ENCODE data around the gene ARMC6. TPM values are rescaled to one million over a fixed set of nuclear protein-coding genes. Genes with fewer than 3 reads are reported as not detected.
A peak's percentile ranks its signal among the peaks of the same experiment; 100 is the strongest.

ARMC6 gene
- total RNA-seq, 1 donor from 2014 or later, result 32.8 TPM

GRCh38 chr19:18995804-18996241 lies 37.6 kb upstream of the ARMC6 start:
- peak; percentile 75 for DNase-seq
- Mint-ChIP-seq H3K36me3 (ENCODE audit: unreplicated experiment) (no peaks in the 10 kb centered on the region), H3K4me3 (ENCODE audit: unreplicated experiment) (no peak overlapping the region), H3K4me1 (ENCODE audit: low read depth, unreplicated experiment) (peaks cover 2% of the 10 kb centered on the region), H3K9me3 (ENCODE audit: unreplicated experiment) (peaks cover 8% of the 10 kb centered on the region), H3K27me3 (ENCODE audit: unreplicated experiment) (peaks cover 2% of the 10 kb centered on the region), H3K27ac (ENCODE audit: unreplicated experiment) (peak overlapping the region; percentile 64)
- peak; percentile 40 for TF ChIP-seq CTCF (IDR thresholded peaks at IDR 0.05; ENCODE audit: partially characterized antibody, unreplicated experiment)

- no peaks in the 10 kb centered on the region for H3K36me3 Mint-ChIP-seq (ENCODE audit: unreplicated experiment)
- peaks cover 2% of the 10 kb centered on the region for H3K4me1 Mint-ChIP-seq (ENCODE audit: low read depth, unreplicated experiment)
- TF ChIP-seq CTCF (IDR thresholded peaks at IDR 0.05; ENCODE audit: partially characterized antibody, unreplicated experiment), result no peak
- H3K9me3 Mint-ChIP-seq (ENCODE audit: unreplicated experiment), result peaks cover 8% of the 10 kb centered on the region
- no peak overlapping the region for H3K4me3 Mint-ChIP-seq (ENCODE audit: unreplicated experiment)
- no peak overlapping the region for H3K27ac Mint-ChIP-seq (ENCODE audit: unreplicated experiment)
- H3K27me3 Mint-ChIP-seq (ENCODE audit: unreplicated experiment), result peaks cover 2% of the 10 kb centered on the region
- no peak for DNase-seq
Observed at GRCh38 chr19:18996351-18996750, 37.1 kb upstream of the ARMC6 start.

- peaks cover 8% of the 10 kb centered on the region for H3K9me3 Mint-ChIP-seq (ENCODE audit: unreplicated experiment)
- H3K36me3 Mint-ChIP-seq (ENCODE audit: unreplicated experiment), result no peaks in the 10 kb centered on the region
- peaks cover 2% of the 10 kb centered on the region for H3K4me1 Mint-ChIP-seq (ENCODE audit: low read depth, unreplicated experiment)
- no peak for DNase-seq
- TF ChIP-seq CTCF (IDR thresholded peaks at IDR 0.05; ENCODE audit: partially characterized antibody, unreplicated experiment), result no peak
- H3K27me3 Mint-ChIP-seq (ENCODE audit: unreplicated experiment), result peaks cover 2% of the 10 kb centered on the region
- peak overlapping the region; percentile 48 for H3K27ac Mint-ChIP-seq (ENCODE audit: unreplicated experiment)
- no peak overlapping the region for H3K4me3 Mint-ChIP-seq (ENCODE audit: unreplicated experiment)
Observed at GRCh38 chr19:18996796-18997394, 36.5 kb upstream of the ARMC6 start.

GRCh38 chr19:18998276-18998675 lies 35.1 kb upstream of the ARMC6 start:
- Mint-ChIP-seq H3K27me3 (ENCODE audit: unreplicated experiment) (peaks cover 2% of the 10 kb centered on the region), H3K27ac (ENCODE audit: unreplicated experiment) (no peak overlapping the region), H3K4me1 (ENCODE audit: low read depth, unreplicated experiment) (peaks cover 2% of the 10 kb centered on the region), H3K36me3 (ENCODE audit: unreplicated experiment) (no peaks in the 10 kb centered on the region), H3K9me3 (ENCODE audit: unreplicated experiment) (peaks cover 8% of the 10 kb centered on the region), H3K4me3 (ENCODE audit: unreplicated experiment) (peak overlapping the region; percentile 7)
- TF ChIP-seq CTCF (IDR thresholded peaks at IDR 0.05; ENCODE audit: partially characterized antibody, unreplicated experiment), result no peak
- DNase-seq, result no peak

GRCh38 chr19:18999016-18999758 lies 34.2 kb upstream of the ARMC6 start:
- Mint-ChIP-seq H3K27ac (ENCODE audit: unreplicated experiment) (no peak overlapping the region), H3K9me3 (ENCODE audit: unreplicated experiment) (peaks cover 6% of the 10 kb centered on the region), H3K27me3 (ENCODE audit: unreplicated experiment) (peaks cover 2% of the 10 kb centered on the region), H3K36me3 (ENCODE audit: unreplicated experiment) (no peaks in the 10 kb centered on the region), H3K4me1 (ENCODE audit: low read depth, unreplicated experiment) (peaks cover 2% of the 10 kb centered on the region), H3K4me3 (ENCODE audit: unreplicated experiment) (no peak overlapping the region)
- TF ChIP-seq CTCF (IDR thresholded peaks at IDR 0.05; ENCODE audit: partially characterized antibody, unreplicated experiment), result no peak
- DNase-seq, result no peak
